B cell (primary cell): ENCODE measurements around the gene AMPD2. TPM values are rescaled to one million over a fixed set of nuclear protein-coding genes. Genes with fewer than 3 reads are reported as not detected.

Experiments used
- ATAC-seq: fragments of 200-7000 bp; cut with Tn5 transposase; one replicate; pipeline ENCODE4 v1.10.0; 2021; ENCODE audit warnings: low read depth, mild to moderate bottlenecking, moderate number of reproducible peaks, moderate library complexity
- CTCF ChIA-PET: fragments of 350-600 bp; sonication (Branson Sonifier 250); formaldehyde crosslinking; loops from one replicate; lab custom pipeline; 2021; ENCODE audit warnings: antibody characterized with exemption, inconsistent platforms; lab: Charles Lee
- POLR2A ChIA-PET: fragments of 350-600 bp; sonication (Branson Sonifier 250); formaldehyde crosslinking; loops from one replicate; lab custom pipeline; 2021; ENCODE audit warnings: antibody characterized with exemption; lab: Charles Lee
- DNase-seq: peaks from one replicate; pipeline ENCODE4 v3.0.0; 2013
- H2AFZ ChIP-seq: 2 replicates; pipeline ENCODE4 v1.6.1; 2012; ENCODE audit warnings: mild to moderate bottlenecking, low read depth, low read length; ENCODE audit not compliant: insufficient read depth, poor library complexity, severe bottlenecking
- H3K27ac ChIP-seq, 2 donors: 1 replicate in 1 of 2; 2 replicates in 1 of 2; pipeline ENCODE4 v1.5.1; 2012 to 2013; ENCODE audit warnings: low read length in 2 of 2, mild to moderate bottlenecking in 2 of 2, moderate library complexity in 1 of 2
- H3K27me3 ChIP-seq, 4 experiments: fragments of 200-600 bp in 1 of 4; sonication (generic) in 1 of 4; replicated peaks in 1 of 4; 1 replicate in 2 of 4; 2 replicates in 2 of 4; pipeline versions ENCODE4 v1.6.1 to v1.7.0; 2013 to 2016; ENCODE audit warnings: low read length in 3 of 4, mild to moderate bottlenecking in 2 of 4, mixed read lengths in 1 of 4, moderate library complexity in 1 of 4; ENCODE audit not compliant: insufficient read depth in 4 of 4, control insufficient read depth in 3 of 4; ENCODE audit errors: control extremely low read depth in 1 of 4
- H3K36me3 ChIP-seq, 2 experiments: replicated peaks in 1 of 2; 1 replicate in 1 of 2; 2 replicates in 1 of 2; pipeline versions ENCODE4 v1.6.1 to v1.7.1; 2013; ENCODE audit warnings: low read length in 1 of 2; ENCODE audit not compliant: insufficient read depth in 2 of 2, control insufficient read depth in 1 of 2; ENCODE audit errors: control extremely low read depth in 1 of 2, extremely low read depth in 1 of 2
- H3K4me1 ChIP-seq, 2 donors: fragments of 200-600 bp in 1 of 2; sonication (generic) in 1 of 2; 1 replicate in 1 of 2; 2 replicates in 1 of 2; pipeline versions ENCODE4 v1.5.1 to v1.6.1; 2013 to 2017; ENCODE audit warnings: low read length in 2 of 2; ENCODE audit not compliant: control insufficient read depth in 2 of 2, insufficient read depth in 2 of 2
- H3K4me2 ChIP-seq: replicated peaks from 2 replicates; pipeline ENCODE3; 2012; ENCODE audit warnings: mild to moderate bottlenecking, low read depth, low read length; ENCODE audit not compliant: poor library complexity, severe bottlenecking
- H3K4me3 ChIP-seq, 5 experiments: fragments of 200-600 bp in 1 of 5; sonication (generic) in 1 of 5; 1 replicate in 3 of 5; 2 replicates in 2 of 5; pipeline versions ENCODE4 v1.5.1 to v1.7.0; 2011 to 2016; ENCODE audit warnings: low read length in 4 of 5, mild to moderate bottlenecking in 4 of 5, low read depth in 2 of 5, control low read depth in 1 of 5, moderate library complexity in 1 of 5; ENCODE audit not compliant: insufficient read depth in 1 of 5; ENCODE audit errors: control extremely low read depth in 1 of 5, extremely low read depth in 1 of 5
- H3K79me2 ChIP-seq: fragments of 200-600 bp; sonication (generic); one replicate; pipeline ENCODE4 v1.6.0; 2016; ENCODE audit warnings: low read length; ENCODE audit not compliant: control insufficient read depth, insufficient read depth
- H3K9ac ChIP-seq: fragments of 200-600 bp; sonication (generic); 2 replicates; pipeline ENCODE4 v1.6.1; 2017; ENCODE audit warnings: mild to moderate bottlenecking, low read length, moderate library complexity
- H3K9me3 ChIP-seq, 3 donors: one replicate each; pipeline versions ENCODE4 v1.6.1 to v1.7.1; 2013; ENCODE audit warnings: low read length in 2 of 3; ENCODE audit not compliant: control insufficient read depth in 2 of 3, insufficient read depth in 1 of 3; ENCODE audit errors: control extremely low read depth in 1 of 3
- H4K20me1 ChIP-seq: 2 replicates; pipeline ENCODE4 v1.6.0; 2012; ENCODE audit warnings: mild to moderate bottlenecking, low read length; ENCODE audit not compliant: insufficient read depth, control insufficient read depth, poor library complexity, severe bottlenecking
- H3K27ac Mint-ChIP-seq: one replicate; pipeline ENCODE4 v1.8.0; 2021; ENCODE audit warnings: mixed read lengths
- H3K27me3 Mint-ChIP-seq: one replicate; pipeline ENCODE4 v1.8.0; 2021; ENCODE audit warnings: mixed read lengths
- H3K4me1 Mint-ChIP-seq: one replicate; pipeline ENCODE4 v1.8.0; 2021; ENCODE audit warnings: mixed read lengths
- H3K4me3 Mint-ChIP-seq: one replicate; pipeline ENCODE4 v1.8.0; 2021; ENCODE audit warnings: mixed read lengths
- H3K9me3 Mint-ChIP-seq: one replicate; pipeline ENCODE4 v1.8.0; 2022; ENCODE audit warnings: mixed read lengths; ENCODE audit not compliant: insufficient read depth
- CTCF ChIP-seq: fragments of 200-600 bp; IDR thresholded peaks from one replicate; pipeline ENCODE4 v1.8.0; 2022; ENCODE audit warnings: antibody characterized with exemption, mild to moderate bottlenecking
- EZH2 ChIP-seq: IDR thresholded peaks from 2 replicates; pipeline ENCODE4 v1.6.1; 2012; ENCODE audit warnings: borderline replicate concordance, low read depth, mild to moderate bottlenecking, moderate library complexity, low read length; ENCODE audit not compliant: insufficient read depth, poor library complexity, severe bottlenecking
- WGBS: methylation state at CpG from one replicate; pipeline ENCODE4 v1.1.5; 2013; ENCODE audit warnings: missing lambda C conversion rate; ENCODE audit not compliant: insufficient coverage; 5-methylcytosine and 5-hydroxymethylcytosine counted together
- intact Hi-C: fragments of 100-400 bp; cut with micrococcal nuclease; formaldehyde crosslinking; loops from one replicate; pipeline ENCODE4 v1.10.0; 2022
- polyA plus RNA-seq: library from polyadenylated mRNA; depleted of rRNA; stranded (reverse); fragments of >200 nt; gene quantifications from 2 replicates; pipeline ENCODE4 v1.2.3, GENCODE V29; 2012
- total RNA-seq, 2 donors: library from RNA; stranded (reverse); fragments of 120-200 nt in 1 of 2; gene quantifications; 1 replicate in 1 of 2; 2 replicates in 1 of 2; pipeline versions ENCODE4 v1.2.3 to v1.2.4, GENCODE V29; 2013 to 2022

The AMPD2 gene
- total and polyA plus RNA-seq, 2 donors (not counting 1 experiment from before 2014, with no cell fraction given) = 104 to 121 TPM

GRCh38 chr1:109629372-109630030, 9.9 kb downstream of the AMPD2 start:
- Histone ChIP-seq H3K27ac (no peak overlapping the region), H3K4me3 (no peak overlapping the region), H4K20me1 (no peaks in the 10 kb centered on the region), H3K79me2 (no peaks in the 10 kb centered on the region), H3K36me3 (peaks cover 0 to 50% of the 10 kb centered on the region in 2 experiments), H3K9me3 (no peaks in the 10 kb centered on the region), H3K4me1 (peaks cover 4 to 7% of the 10 kb centered on the region in 2 donors), H3K9ac (no peak overlapping the region), H2AFZ (no peak overlapping the region), H3K27me3 (no peaks in the 10 kb centered on the region), H3K4me2 (no peak overlapping the region)
- CTCF ChIA-PET = interaction anchor here (0.8 to 16.5 kb wide), 10 partner anchors 10 to 147 kb away, joined by 3 to 276 read pairs (median 10); partner anchors contain the start of genes AMPD2, GNAI3, GNAT2 and GPR61
- H3K9me3 Mint-ChIP-seq = no peaks in the 10 kb centered on the region
- TF ChIP-seq EZH2 (no peak), CTCF (no peak)
- intact Hi-C loops = no loop called here
- H3K27me3 Mint-ChIP-seq = no peaks in the 10 kb centered on the region
- DNase-seq (peak; percentile 21), ATAC-seq (no peak)
- no peak overlapping the region for H3K27ac Mint-ChIP-seq
- peaks cover 11% of the 10 kb centered on the region for H3K4me1 Mint-ChIP-seq
- POLR2A ChIA-PET = interaction anchor here (1.0 kb wide), 1 partner anchor 81 kb away, joined by 4 read pairs; the partner anchor contains the start of gene GNAI3
- WGBS = 87% methylated on average over 10 of the region's 10 CpGs
- H3K4me3 Mint-ChIP-seq = no peak overlapping the region
